OCI-LY7 (cell line): ENCODE measurements around the gene MTHFD1L.

ENCODE experiments used
- EZH2phosphoT487 ChIP-seq: fragments of 200-600 bp; sonication (generic); IDR thresholded peaks from 2 replicates; pipeline ENCODE4 v1.6.1; 2018; ENCODE audit warnings: low read depth, borderline replicate concordance, mild to moderate bottlenecking, mixed run types, antibody characterized with exemption, low read length, moderate library complexity, mixed read lengths
- TF ChIP-seq, protein P1 (sequence below): fragments of 200-600 bp; sonication (generic); conservative IDR thresholded peaks from 2 replicates; pipeline ENCODE4 v1.5.1; 2014; ENCODE audit warnings: mild to moderate bottlenecking, antibody characterized with exemption, low read length, moderate library complexity, mixed read lengths

DNA sequence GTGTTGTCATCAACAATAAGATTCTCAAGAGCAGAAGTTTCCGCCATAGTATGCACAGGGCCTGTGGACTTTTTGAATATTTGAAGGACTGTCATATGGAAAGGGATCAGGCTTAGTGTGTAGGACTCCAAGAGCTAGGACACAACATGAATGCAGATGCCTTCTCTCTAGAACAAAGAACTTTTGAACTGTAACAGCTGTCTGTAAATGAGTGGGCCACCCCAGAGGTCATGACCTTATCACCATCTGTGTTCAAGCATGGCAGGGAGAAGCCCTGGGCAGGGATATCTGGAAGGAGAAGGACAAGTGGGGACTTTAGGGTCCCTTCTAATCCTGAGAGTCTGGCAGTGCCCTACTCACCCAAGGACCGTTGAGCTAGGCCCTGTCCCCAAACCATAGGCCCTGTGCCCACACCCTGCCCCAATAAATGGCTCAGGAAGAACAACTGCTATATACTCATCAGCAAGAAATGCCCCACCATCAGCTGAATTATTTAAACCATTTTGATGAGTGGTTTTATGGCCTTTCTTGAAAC, 70.6 kb downstream of the MTHFD1L start:
- TF ChIP-seq, protein P1, sequence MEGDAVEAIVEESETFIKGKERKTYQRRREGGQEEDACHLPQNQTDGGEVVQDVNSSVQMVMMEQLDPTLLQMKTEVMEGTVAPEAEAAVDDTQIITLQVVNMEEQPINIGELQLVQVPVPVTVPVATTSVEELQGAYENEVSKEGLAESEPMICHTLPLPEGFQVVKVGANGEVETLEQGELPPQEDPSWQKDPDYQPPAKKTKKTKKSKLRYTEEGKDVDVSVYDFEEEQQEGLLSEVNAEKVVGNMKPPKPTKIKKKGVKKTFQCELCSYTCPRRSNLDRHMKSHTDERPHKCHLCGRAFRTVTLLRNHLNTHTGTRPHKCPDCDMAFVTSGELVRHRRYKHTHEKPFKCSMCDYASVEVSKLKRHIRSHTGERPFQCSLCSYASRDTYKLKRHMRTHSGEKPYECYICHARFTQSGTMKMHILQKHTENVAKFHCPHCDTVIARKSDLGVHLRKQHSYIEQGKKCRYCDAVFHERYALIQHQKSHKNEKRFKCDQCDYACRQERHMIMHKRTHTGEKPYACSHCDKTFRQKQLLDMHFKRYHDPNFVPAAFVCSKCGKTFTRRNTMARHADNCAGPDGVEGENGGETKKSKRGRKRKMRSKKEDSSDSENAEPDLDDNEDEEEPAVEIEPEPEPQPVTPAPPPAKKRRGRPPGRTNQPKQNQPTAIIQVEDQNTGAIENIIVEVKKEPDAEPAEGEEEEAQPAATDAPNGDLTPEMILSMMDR, result no peak
- no peak for TF ChIP-seq EZH2phosphoT487
